Loucy (cell line): ENCODE data around the gene FLOT2.

Experiments used
- H2AFZ ChIP-seq: fragments of 200-600 bp; sonication (generic); 2 replicates; pipeline ENCODE4 v1.6.0; 2016; ENCODE audit warnings: antibody characterized with exemption, mild to moderate bottlenecking, low read length, moderate library complexity
- H3F3A ChIP-seq: fragments of 200-600 bp; 2 replicates; pipeline ENCODE4 v1.6.0; 2016; ENCODE audit warnings: antibody characterized with exemption, low read depth, mild to moderate bottlenecking
- H3K27me3 ChIP-seq: fragments of 200-600 bp; sonication (generic); 2 replicates; pipeline ENCODE4 v1.6.1; 2014; ENCODE audit warnings: low read length, mild to moderate bottlenecking; ENCODE audit not compliant: insufficient read depth, poor library complexity, severe bottlenecking
- H3K36me3 ChIP-seq: fragments of 200-600 bp; sonication (generic); 2 replicates; pipeline ENCODE4 v1.6.1; 2016; ENCODE audit warnings: low read length; ENCODE audit not compliant: insufficient read depth
- H3K4me1 ChIP-seq: fragments of 200-600 bp; sonication (generic); 2 replicates; pipeline ENCODE4 v1.5.1; 2014; ENCODE audit warnings: low read length, mild to moderate bottlenecking; ENCODE audit not compliant: insufficient read depth, poor library complexity, severe bottlenecking
- H3K4me2 ChIP-seq: fragments of 200-600 bp; sonication (generic); 2 replicates; pipeline ENCODE4 v1.6.0; 2014; ENCODE audit warnings: antibody characterized with exemption, low read length, low read depth, mild to moderate bottlenecking; ENCODE audit not compliant: poor library complexity, severe bottlenecking
- H3K4me3 ChIP-seq: fragments of 200-600 bp; sonication (generic); 2 replicates; pipeline ENCODE4 v1.5.1; 2014; ENCODE audit warnings: low read length, mild to moderate bottlenecking, mixed read lengths; ENCODE audit not compliant: poor library complexity, severe bottlenecking
- H3K79me2 ChIP-seq: fragments of 200-600 bp; sonication (generic); 2 replicates; pipeline ENCODE4 v1.6.1; 2014; ENCODE audit warnings: low read length; ENCODE audit not compliant: insufficient read depth
- H3K9ac ChIP-seq: fragments of 200-600 bp; sonication (generic); 2 replicates; pipeline ENCODE4 v1.6.0; 2014; ENCODE audit warnings: mild to moderate bottlenecking, low read depth, low read length, moderate library complexity; ENCODE audit not compliant: poor library complexity, severe bottlenecking
- H3K9me2 ChIP-seq: fragments of 200-600 bp; sonication (generic); replicated peaks from 2 replicates; pipeline ENCODE4 v1.6.1; 2016; ENCODE audit warnings: low read depth, low read length, mixed read lengths
- H3K9me3 ChIP-seq: fragments of 200-600 bp; sonication (generic); 2 replicates; pipeline ENCODE4 v1.6.1; 2014; ENCODE audit warnings: mild to moderate bottlenecking, antibody characterized with exemption, low read length, low read depth; ENCODE audit not compliant: insufficient read depth
- H4K20me1 ChIP-seq: fragments of 200-600 bp; sonication (generic); 2 replicates; pipeline ENCODE4 v1.6.0; 2014; ENCODE audit warnings: antibody characterized with exemption, low read length, mild to moderate bottlenecking; ENCODE audit not compliant: insufficient read depth, poor library complexity, severe bottlenecking
- CTCF ChIP-seq: fragments of 200-600 bp; sonication (generic); conservative IDR thresholded peaks from 2 replicates; pipeline ENCODE4 v1.5.1; 2014; ENCODE audit warnings: mild to moderate bottlenecking, antibody characterized with exemption, low read length
- EZH2phosphoT487 ChIP-seq: fragments of 200-600 bp; IDR thresholded peaks from 2 replicates; pipeline ENCODE4 v1.6.1; 2018; ENCODE audit warnings: antibody characterized with exemption, mild to moderate bottlenecking, moderate library complexity, borderline replicate concordance

Gene FLOT2

GRCh38 chr17:28918295-28918694 is 20.8 kb upstream of the FLOT2 start:
- H3K9me3 ChIP-seq, result no peaks in the 10 kb centered on the region
- no peaks in the 10 kb centered on the region for H3F3A ChIP-seq
- H3K4me1 ChIP-seq, result no peaks in the 10 kb centered on the region
- H3K9me2 ChIP-seq, result no peaks in the 10 kb centered on the region
- peaks cover 11% of the 10 kb centered on the region; the same call in 1 of the 2 replicates for H3K79me2 ChIP-seq
- no peak overlapping the region for H3K9ac ChIP-seq
- H4K20me1 ChIP-seq, result peaks cover 4% of the 10 kb centered on the region
- H2AFZ ChIP-seq, result no peak overlapping the region
- H3K36me3 ChIP-seq, result peaks cover 97% of the 10 kb centered on the region
- no peaks in the 10 kb centered on the region for H3K27me3 ChIP-seq
- TF ChIP-seq CTCF (no peak), EZH2phosphoT487 (no peak)
- no peak overlapping the region for H3K4me3 ChIP-seq
- H3K4me2 ChIP-seq, result no peak overlapping the region

GRCh38 chr17:28917465-28917864 is 19.9 kb upstream of the FLOT2 start:
- peaks cover 98% of the 10 kb centered on the region for H3K36me3 ChIP-seq

GRCh38 chr17:28917029-28917428 is 19.5 kb upstream of the FLOT2 start:
- H3K79me2 ChIP-seq, result 0 out of 2 replicates have a peak, but pooled peaks cover under 1% of the 10 kb centered on the region
- no peak overlapping the region for H3K4me3 ChIP-seq
- H2AFZ ChIP-seq, result no peak overlapping the region
- no peak overlapping the region for H3K4me2 ChIP-seq
- H3K4me1 ChIP-seq, result no peaks in the 10 kb centered on the region
- no peaks in the 10 kb centered on the region for H3K9me2 ChIP-seq
- no peaks in the 10 kb centered on the region for H3F3A ChIP-seq
- H3K9ac ChIP-seq, result no peak overlapping the region
- H3K27me3 ChIP-seq, result no peaks in the 10 kb centered on the region
- H4K20me1 ChIP-seq, result no peaks in the 10 kb centered on the region
- TF ChIP-seq EZH2phosphoT487 (no peak), CTCF (no peak)
- peaks cover 98% of the 10 kb centered on the region for H3K36me3 ChIP-seq
- H3K9me3 ChIP-seq, result no peaks in the 10 kb centered on the region

More at GRCh38 chr17:28917465-28917864, 19.9 kb upstream of the FLOT2 start:
- peaks cover 4% of the 10 kb centered on the region; the same call in 1 of the 2 replicates for H3K79me2 ChIP-seq
- no peak overlapping the region for H3K4me2 ChIP-seq
- H4K20me1 ChIP-seq, result peaks cover 1% of the 10 kb centered on the region
- no peaks in the 10 kb centered on the region for H3K4me1 ChIP-seq
- H3F3A ChIP-seq, result no peaks in the 10 kb centered on the region
- no peak overlapping the region for H3K9ac ChIP-seq
- no peaks in the 10 kb centered on the region for H3K27me3 ChIP-seq
- H2AFZ ChIP-seq, result no peak overlapping the region
- no peaks in the 10 kb centered on the region for H3K9me3 ChIP-seq
- no peak overlapping the region for H3K4me3 ChIP-seq
- H3K9me2 ChIP-seq, result no peaks in the 10 kb centered on the region
- TF ChIP-seq CTCF (no peak), EZH2phosphoT487 (no peak)
